Pulmonary artery endothelial cell (primary cell): ENCODE results near the gene APEX1. TPM values are rescaled to one million over a fixed set of nuclear protein-coding genes. Genes with fewer than 3 reads are reported as not detected.
"Not testable (repeated sequence)": the region's sequence is repeated elsewhere in the genome, so short reads cannot be mapped to it uniquely, and the experiment has no call there.

Experiments used
- DNase-seq: peaks from one replicate; pipeline ENCODE4 v3.0.0-alpha.2; 2011; ENCODE audit warnings: low read depth, low spot score
- total RNA-seq: library from RNA; depleted of rRNA; stranded (reverse); fragments of >200 nt; gene quantifications from 2 replicates; pipeline ENCODE4 v1.2.3, GENCODE V29; 2014

Gene APEX1
- total RNA-seq, 1 donor from 2014 or later: 143 TPM

- no peak for DNase-seq
Measured at GRCh38 chr14:20472536-20473169, 17.6 kb downstream of the APEX1 start.

GRCh38 chr14:20476776-20477175 is 21.8 kb downstream of the APEX1 start:
- no peak for DNase-seq

GRCh38 chr14:20477211-20477876 is 22.3 kb downstream of the APEX1 start:
- DNase-seq: no peak

GRCh38 chr14:20478894-20479293 is 23.9 kb downstream of the APEX1 start:
- no peak for DNase-seq

- no peak for DNase-seq
Measured at GRCh38 chr14:20482382-20482781, 27.4 kb downstream of the APEX1 start.

- DNase-seq: no peak
Measured at GRCh38 chr14:20485900-20486299, 30.9 kb downstream of the APEX1 start.

GRCh38 chr14:20486684-20487395 is 31.8 kb downstream of the APEX1 start:
- no peak for DNase-seq

GRCh38 chr14:20487396-20487725 is 32.3 kb downstream of the APEX1 start:
- DNase-seq: no peak

- DNase-seq: no peak
Measured at GRCh38 chr14:20489093-20489994, 34.3 kb downstream of the APEX1 start.

- DNase-seq: no peak
Measured at GRCh38 chr14:20490563-20490962, 35.5 kb downstream of the APEX1 start.

- DNase-seq: no peak
Measured at GRCh38 chr14:20492486-20492885, 37.5 kb downstream of the APEX1 start.

- no peak for DNase-seq
Measured at GRCh38 chr14:20493634-20494033, 38.6 kb downstream of the APEX1 start.

GRCh38 chr14:20494935-20495766 is 40.1 kb downstream of the APEX1 start:
- DNase-seq: no peak

- DNase-seq: no peak
Measured at GRCh38 chr14:20498622-20499021, 43.6 kb downstream of the APEX1 start.

- peak; percentile 43 for DNase-seq
Measured at GRCh38 chr14:20499108-20499507, 44.1 kb downstream of the APEX1 start.

GRCh38 chr14:20499881-20500280 is 44.9 kb downstream of the APEX1 start:
- DNase-seq: no peak

GRCh38 chr14:20501346-20501745 is 46.3 kb downstream of the APEX1 start:
- peak; percentile 43 for DNase-seq

- DNase-seq: no peak
Measured at GRCh38 chr14:20503898-20504297, 48.9 kb downstream of the APEX1 start.

- not testable (repeated sequence) for DNase-seq
Measured at GRCh38 chr14:20506276-20506675, 51.2 kb downstream of the APEX1 start.

- DNase-seq: not testable (repeated sequence)
Measured at GRCh38 chr14:20506752-20507151, 51.7 kb downstream of the APEX1 start.
